Mesodermal cell (in vitro differentiated cells): ENCODE results near the gene GRID2.

Experiments
- H3K27ac ChIP-seq: 2 replicates; pipeline ENCODE4 v1.7.0; 2013; ENCODE audit warnings: mild to moderate bottlenecking, low read depth, low read length, moderate library complexity; ENCODE audit not compliant: severe bottlenecking
- H3K36me3 ChIP-seq: 2 replicates; pipeline ENCODE4 v1.7.1; 2013; ENCODE audit warnings: mild to moderate bottlenecking, low read length, moderate library complexity; ENCODE audit not compliant: control insufficient read depth, insufficient read depth
- H3K4me1 ChIP-seq: one replicate; pipeline ENCODE4 v1.7.1; 2013; ENCODE audit warnings: mild to moderate bottlenecking, low read length; ENCODE audit not compliant: insufficient read depth, control insufficient read depth, poor library complexity, severe bottlenecking
- H3K4me3 ChIP-seq: 2 replicates; pipeline ENCODE4 v1.7.0; 2013; ENCODE audit warnings: low read length, control low read depth, mild to moderate bottlenecking; ENCODE audit not compliant: insufficient read depth, poor library complexity, severe bottlenecking; ENCODE audit errors: extremely low read depth
- H3K9me3 ChIP-seq: 2 replicates; pipeline ENCODE4 v1.7.1; 2013; ENCODE audit warnings: mild to moderate bottlenecking, low read length, moderate library complexity; ENCODE audit not compliant: control insufficient read depth
- WGBS, 2 experiments: methylation state at CpG; one replicate each; pipeline ENCODE4 v1.1.5; 2013; ENCODE audit warnings: missing lambda C conversion rate in 2 of 2; ENCODE audit not compliant: insufficient coverage in 2 of 2; 5-methylcytosine and 5-hydroxymethylcytosine counted together

The GRID2 gene

DNA sequence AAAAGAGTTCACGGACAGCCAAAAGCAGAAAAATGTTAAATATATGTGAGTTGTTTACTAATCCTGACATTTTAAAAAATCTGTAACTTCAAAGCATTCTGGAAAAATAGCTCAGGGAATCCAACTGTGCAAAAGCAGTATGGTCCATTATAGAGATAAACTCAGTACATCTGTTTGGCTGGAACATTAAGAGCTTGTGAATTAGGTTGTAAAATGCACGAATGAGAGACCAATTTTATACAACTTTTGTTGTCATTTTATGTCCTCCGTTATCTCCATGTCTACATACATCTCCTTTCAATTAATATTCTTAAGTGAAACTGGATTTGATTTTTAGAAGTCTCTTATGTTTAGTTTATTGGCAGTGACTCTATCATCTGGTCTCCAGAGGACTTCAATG lies 1157.8 kb downstream of the GRID2 start:
- no peak overlapping the region for H3K27ac ChIP-seq
- H3K36me3 ChIP-seq = no peaks in the 10 kb centered on the region
- no peaks in the 10 kb centered on the region for H3K4me1 ChIP-seq
- WGBS, 2 experiments = 100% methylated on average over 1 of the region's 3 CpGs; no CpG with 5 or more reads in 1 of the 2 experiments
- H3K9me3 ChIP-seq = no peaks in the 10 kb centered on the region
- no peak overlapping the region for H3K4me3 ChIP-seq

DNA sequence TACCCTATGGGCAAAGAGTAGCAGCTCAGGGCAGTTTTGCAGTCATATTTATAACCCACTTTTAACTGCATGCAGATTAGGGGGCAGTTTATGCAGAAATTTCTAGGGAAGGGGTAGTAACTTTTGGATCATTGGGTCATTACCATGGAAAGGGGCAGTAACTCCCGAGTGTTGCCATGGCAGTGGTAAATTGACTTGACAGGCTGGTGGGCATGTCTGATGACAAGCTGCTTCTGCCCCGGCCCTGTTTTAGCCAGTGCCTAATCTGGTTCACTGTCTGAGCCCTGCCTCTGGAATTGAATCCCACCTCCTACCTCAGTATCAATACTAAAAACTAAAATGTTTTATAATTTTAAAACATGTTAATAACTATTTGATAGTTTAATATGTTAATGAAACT lies 1162.7 kb downstream of the GRID2 start:
- WGBS, 2 experiments = 71 to 86% methylated on average over 1 of the region's 2 CpGs
- no peaks in the 10 kb centered on the region for H3K36me3 ChIP-seq
- no peaks in the 10 kb centered on the region for H3K4me1 ChIP-seq
- no peak overlapping the region for H3K27ac ChIP-seq
- H3K4me3 ChIP-seq = no peak overlapping the region
- H3K9me3 ChIP-seq = no peaks in the 10 kb centered on the region

DNA sequence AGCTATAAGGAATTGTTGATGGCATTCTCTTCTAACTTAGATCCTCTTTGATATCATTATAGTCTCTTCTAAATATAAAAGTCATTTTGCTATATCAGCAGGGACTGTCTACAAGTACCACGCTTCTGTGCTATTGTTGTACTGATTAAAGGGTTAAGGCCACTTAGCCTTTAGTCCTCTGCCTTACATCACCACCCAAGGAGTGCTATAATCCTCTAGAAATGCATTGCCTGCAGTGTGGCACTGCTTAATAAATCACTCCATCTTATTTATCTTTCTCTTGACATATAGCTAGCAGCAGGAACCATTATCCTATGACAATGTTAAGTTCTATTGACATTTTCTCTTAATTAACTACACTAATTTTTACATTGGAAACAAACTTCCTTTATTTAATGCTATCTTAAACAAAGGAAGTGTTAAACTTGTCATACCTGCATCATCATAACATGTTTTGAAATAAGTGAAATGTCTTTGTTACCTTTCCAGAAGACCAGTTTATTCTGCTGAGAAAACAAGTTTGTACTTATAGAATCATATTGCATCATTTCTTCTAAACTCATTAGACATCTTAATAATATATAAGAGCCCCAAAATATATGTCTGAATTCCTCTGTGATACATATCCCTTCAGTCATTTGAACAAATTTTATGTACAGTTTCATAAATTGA lies 1163.9 kb downstream of the GRID2 start:
- Histone ChIP-seq H3K27ac (no peak overlapping the region), H3K4me1 (no peaks in the 10 kb centered on the region), H3K9me3 (no peaks in the 10 kb centered on the region), H3K36me3 (no peaks in the 10 kb centered on the region), H3K4me3 (no peak overlapping the region)
- no CpG with 5 or more reads among the region's 1 CpG for WGBS, 2 experiments

DNA sequence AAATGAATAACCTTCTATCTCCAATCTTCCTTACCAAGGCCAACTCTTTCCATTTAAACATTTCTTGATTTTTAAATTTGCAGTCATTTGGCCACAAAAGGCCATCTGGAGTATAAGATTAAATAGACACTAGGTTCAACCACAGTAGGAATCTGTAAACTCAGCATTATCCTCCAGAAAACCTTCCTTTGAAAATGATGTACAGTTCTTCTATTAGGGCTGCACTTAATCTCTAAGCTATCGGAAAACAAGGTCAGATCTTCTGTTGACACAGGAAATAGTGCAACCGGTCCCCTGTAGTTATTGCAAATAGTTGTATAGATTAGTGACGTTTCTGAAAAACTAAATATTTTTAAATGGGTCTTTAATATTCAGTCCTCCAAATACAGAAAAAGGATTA lies 1165.8 kb downstream of the GRID2 start:
- no peak overlapping the region for H3K27ac ChIP-seq
- WGBS, 2 experiments = no CpG with 5 or more reads among the region's 3 CpGs
- no peak overlapping the region for H3K4me3 ChIP-seq

DNA sequence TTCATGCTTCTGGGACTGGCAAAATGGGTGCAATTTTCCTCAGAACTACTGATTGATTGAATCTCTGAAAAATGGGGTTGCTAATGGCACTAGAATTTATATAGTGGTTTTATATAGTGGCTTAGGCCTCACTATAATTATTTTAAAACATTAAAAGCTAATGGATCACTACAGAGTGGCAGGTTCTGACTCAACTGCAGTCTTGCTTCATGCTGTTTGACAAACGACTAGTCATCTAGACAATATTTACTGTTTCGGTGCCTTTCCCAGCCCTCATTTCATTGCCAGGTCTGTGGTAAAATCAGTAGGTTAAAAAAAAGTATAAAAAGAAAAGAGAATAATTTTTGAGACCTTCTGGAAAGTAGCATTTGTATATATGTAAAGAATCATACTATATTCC lies 1172.0 kb downstream of the GRID2 start:
- no peak overlapping the region for H3K27ac ChIP-seq
- WGBS, 2 experiments = 60 to 86% methylated on average over 1 of the region's 2 CpGs

More for the DNA sequence above, 1165.8 kb downstream of the GRID2 start:
- Histone ChIP-seq H3K36me3 (no peaks in the 10 kb centered on the region), H3K4me1 (no peaks in the 10 kb centered on the region), H3K9me3 (no peaks in the 10 kb centered on the region)

GRCh38 chr4:93478805-93479204 lies 1175.0 kb downstream of the GRID2 start:
- Histone ChIP-seq H3K4me3 (no peak overlapping the region), H3K36me3 (no peaks in the 10 kb centered on the region), H3K4me1 (no peaks in the 10 kb centered on the region), H3K9me3 (no peaks in the 10 kb centered on the region), H3K27ac (no peak overlapping the region)
- no CpG with 5 or more reads among the region's 1 CpG for WGBS, 2 experiments

More for the DNA sequence above, 1172.0 kb downstream of the GRID2 start:
- no peaks in the 10 kb centered on the region for H3K36me3 ChIP-seq
- no peak overlapping the region for H3K4me3 ChIP-seq
- no peaks in the 10 kb centered on the region for H3K9me3 ChIP-seq
- H3K4me1 ChIP-seq = no peaks in the 10 kb centered on the region

GRCh38 chr4:93480452-93480851 lies 1176.7 kb downstream of the GRID2 start:
- Histone ChIP-seq H3K9me3 (no peaks in the 10 kb centered on the region), H3K4me3 (no peak overlapping the region), H3K27ac (no peak overlapping the region), H3K4me1 (no peaks in the 10 kb centered on the region), H3K36me3 (no peaks in the 10 kb centered on the region)
- 50% methylated on average over 1 of the region's 1 CpG; no CpG with 5 or more reads in 1 of the 2 experiments for WGBS, 2 experiments

- no peak overlapping the region for H3K4me3 ChIP-seq
- no peaks in the 10 kb centered on the region for H3K4me1 ChIP-seq
- no peaks in the 10 kb centered on the region for H3K36me3 ChIP-seq
- H3K27ac ChIP-seq = no peak overlapping the region
- WGBS, 2 experiments = 79 to 97% methylated on average over 2 of the region's 4 CpGs
- H3K9me3 ChIP-seq = no peaks in the 10 kb centered on the region
These were observed 1191.6 kb downstream of the GRID2 start for GRCh38 chr4:93495346-93495745.

DNA sequence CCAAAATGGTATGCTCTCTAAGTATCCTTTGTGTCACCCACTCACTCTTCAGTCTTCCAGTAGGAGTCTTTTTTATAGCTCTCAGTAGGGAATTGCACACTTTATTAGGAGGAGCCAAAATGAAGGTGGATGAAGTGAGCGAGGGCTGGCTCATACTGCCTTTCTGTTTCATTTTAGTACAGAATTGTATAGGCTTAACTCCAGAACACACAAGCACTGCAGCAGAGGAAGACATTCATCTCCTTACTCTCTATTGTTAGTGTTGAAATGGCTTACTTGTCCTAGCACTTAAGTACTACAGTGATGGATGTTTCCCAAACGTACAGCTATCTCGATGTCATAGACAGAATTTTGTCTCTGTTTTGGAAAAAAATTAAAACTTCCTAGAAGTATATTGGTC lies 1197.5 kb downstream of the GRID2 start:
- no peak overlapping the region for H3K27ac ChIP-seq
- H3K9me3 ChIP-seq = no peaks in the 10 kb centered on the region
- WGBS, 2 experiments = 90% methylated on average over 2 of the region's 3 CpGs; no CpG with 5 or more reads in 1 of the 2 experiments
- H3K4me1 ChIP-seq = no peaks in the 10 kb centered on the region
- no peak overlapping the region for H3K4me3 ChIP-seq
- no peaks in the 10 kb centered on the region for H3K36me3 ChIP-seq

- WGBS, 2 experiments = 100% methylated on average over 1 to 2 of the region's 3 CpGs
- Histone ChIP-seq H3K36me3 (no peaks in the 10 kb centered on the region), H3K4me1 (no peaks in the 10 kb centered on the region), H3K4me3 (no peak overlapping the region), H3K9me3 (no peaks in the 10 kb centered on the region), H3K27ac (no peak overlapping the region)
These were observed 1198.2 kb downstream of the GRID2 start for GRCh38 chr4:93501946-93502345.

- H3K4me3 ChIP-seq = no peak overlapping the region
- H3K36me3 ChIP-seq = no peaks in the 10 kb centered on the region
- 80 to 100% methylated on average over 1 of the region's 2 CpGs for WGBS, 2 experiments
- H3K9me3 ChIP-seq = no peaks in the 10 kb centered on the region
- no peak overlapping the region for H3K27ac ChIP-seq
- H3K4me1 ChIP-seq = no peaks in the 10 kb centered on the region
These were observed 1199.2 kb downstream of the GRID2 start for GRCh38 chr4:93502991-93503390.
